ENCODE data around the gene TMEM86B. TPM values are rescaled to one million over a fixed set of nuclear protein-coding genes. Genes with fewer than 3 reads are reported as not detected.
A peak's percentile ranks its signal among the peaks of the same experiment; 100 is the strongest.
"Not testable (repeated sequence)": the region's sequence is repeated elsewhere in the genome, so short reads cannot be mapped to it uniquely, and the experiment has no call there.

Gene TMEM86B
- total RNA-seq, 2 donors from 2014 or later, result 1.2 to 1.4 TPM

GRCh38 chr19:55227241-55228014 is 1.1 kb downstream of the TMEM86B start:
- intact Hi-C loops (cut with DNase I), result no loop called here
- ATAC-seq, result peak; percentile 1 to 3
- no peak for DNase-seq

GRCh38 chr19:55226788-55227187 is 1.8 kb downstream of the TMEM86B start:
- intact Hi-C loops (cut with DNase I), result no loop called here
- ATAC-seq, result no peak
- DNase-seq, result no peak

- ATAC-seq (no peak), DNase-seq (no peak)
- intact Hi-C loops (cut with DNase I), result no loop called here
These were observed 2.3 kb downstream of the TMEM86B start for GRCh38 chr19:55226273-55226672.

- intact Hi-C loops (cut with DNase I), result no loop called here
- DNase-seq (no peak), ATAC-seq (no peak)
These were observed 3.1 kb downstream of the TMEM86B start for GRCh38 chr19:55225415-55225958.

GRCh38 chr19:55224679-55225414 is 3.7 kb downstream of the TMEM86B start:
- DNase-seq; intact Hi-C loops (cut with DNase I); ATAC-seq: not testable (repeated sequence)

- no peak for ATAC-seq
- DNase-seq, result no peak
- intact Hi-C loops (cut with DNase I), result no loop called here
These were observed 4.4 kb downstream of the TMEM86B start for GRCh38 chr19:55224038-55224665.

GRCh38 chr19:55223291-55224037 is 5.1 kb downstream of the TMEM86B start:
- DNase-seq, result no peak
- intact Hi-C loops (cut with DNase I), result no loop called here
- no peak for ATAC-seq

- intact Hi-C loops (cut with DNase I), result no loop called here
- DNase-seq, result no peak
- no peak for ATAC-seq
These were observed 8.0 kb downstream of the TMEM86B start for GRCh38 chr19:55220525-55220924.

GRCh38 chr19:55216461-55217198 is 11.9 kb downstream of the TMEM86B start:
- ATAC-seq (peak; percentile 81 to 95), DNase-seq (peak; percentile 86)
- intact Hi-C loops (cut with DNase I), result loop anchor here in 1 of 2 donors (10.0 kb wide), 1 partner anchor 48 kb away; no protein-coding TSS in a partner anchor

GRCh38 chr19:55213547-55213946 is 15.0 kb downstream of the TMEM86B start:
- DNase-seq (no peak), ATAC-seq (no peak)
- intact Hi-C loops (cut with DNase I), result loop anchor here in 1 of 2 donors (10.0 kb wide), 1 partner anchor 51 kb away; no protein-coding TSS in a partner anchor

- DNase-seq, result no peak
- intact Hi-C loops (cut with DNase I), result loop anchor here in 1 of 2 donors (10.0 kb wide), 1 partner anchor 52 kb away; no protein-coding TSS in a partner anchor
These were observed 16.1 kb downstream of the TMEM86B start for GRCh38 chr19:55212447-55212846.

GRCh38 chr19:55209693-55210472 is 18.7 kb downstream of the TMEM86B start:
- peak in 1 of 2 donors; percentile 67 for ATAC-seq
- intact Hi-C loops (cut with DNase I), result loop anchor here in 1 of 2 donors (10.0 kb wide), 1 partner anchor 55 kb away; no protein-coding TSS in a partner anchor

More at GRCh38 chr19:55212447-55212846, 16.1 kb downstream of the TMEM86B start:
- no peak for ATAC-seq

GRCh38 chr19:55208880-55209692 is 19.5 kb downstream of the TMEM86B start, which contains the start of gene PTPRH:
TSS of gene PTPRH (minus strand) at chr19:55209501. CDS start at chr19:55209433, 68 bp downstream.
- ATAC-seq (no peak), DNase-seq (no peak)
- intact Hi-C loops (cut with DNase I), result no loop called here

More at GRCh38 chr19:55209693-55210472, 18.7 kb downstream of the TMEM86B start:
- DNase-seq, result no peak

- intact Hi-C loops (cut with DNase I), result no loop called here
- ATAC-seq, result peak; percentile 97 to 98
- peak; percentile 91 for DNase-seq
These were observed 21.7 kb downstream of the TMEM86B start for GRCh38 chr19:55206664-55207500.

GRCh38 chr19:55202199-55202598 is 26.4 kb downstream of the TMEM86B start:
- ATAC-seq; DNase-seq; intact Hi-C loops (cut with DNase I): not testable (repeated sequence)

All from left cardiac atrium (tissue), 4 donors.